NCI-H146 (cell line): Measurements from ENCODE around the gene HAPLN1.
"Not testable (repeated sequence)": the region's sequence is repeated elsewhere in the genome, so short reads cannot be mapped to it uniquely, and the experiment has no call there.

Experiments
- DNase-seq: peaks from one replicate; lab custom pipeline; 2025; lab: John Stamatoyannopoulos, UW

Gene HAPLN1

DNA sequence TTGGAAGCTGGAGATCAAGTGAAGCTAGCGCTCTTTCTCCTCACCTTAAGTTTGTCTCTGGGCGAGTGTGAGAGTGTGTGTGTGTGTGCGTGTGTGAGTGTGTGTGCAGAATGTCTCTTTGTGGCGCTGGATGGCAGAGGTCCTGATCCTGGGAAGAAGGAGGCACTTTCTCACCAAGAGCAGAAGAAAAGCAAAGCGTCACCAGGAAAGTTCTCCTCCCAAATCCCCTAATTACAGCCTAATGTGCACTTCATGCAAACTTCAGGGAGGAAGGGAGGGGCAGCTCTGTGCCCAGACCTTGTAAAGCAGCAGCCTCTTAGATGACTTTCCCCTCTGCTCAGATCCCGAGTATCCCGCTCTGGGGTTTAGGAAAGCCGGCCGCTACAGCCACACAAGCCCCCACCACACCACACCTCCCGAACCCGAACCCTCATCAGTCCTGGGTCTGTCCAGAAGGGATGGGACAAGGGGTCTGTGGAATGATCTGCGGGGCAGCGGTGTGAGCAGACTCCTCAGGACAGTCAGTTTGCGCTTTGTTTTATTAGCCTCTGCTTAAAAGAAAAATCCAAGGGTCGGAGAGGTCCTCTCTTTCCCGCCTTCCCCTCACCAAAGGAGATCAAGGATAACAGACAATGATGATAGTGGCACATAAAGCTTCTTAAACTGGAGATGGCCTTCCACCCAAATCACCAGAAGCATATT lies at the start of gene HAPLN1:
Gene HAPLN1, minus strand, starts transcription at position 20 of the 702 bp plus-strand sequence. CDS start 47,332 bp downstream, outside the sequence.
- DNase-seq = no peak

DNA sequence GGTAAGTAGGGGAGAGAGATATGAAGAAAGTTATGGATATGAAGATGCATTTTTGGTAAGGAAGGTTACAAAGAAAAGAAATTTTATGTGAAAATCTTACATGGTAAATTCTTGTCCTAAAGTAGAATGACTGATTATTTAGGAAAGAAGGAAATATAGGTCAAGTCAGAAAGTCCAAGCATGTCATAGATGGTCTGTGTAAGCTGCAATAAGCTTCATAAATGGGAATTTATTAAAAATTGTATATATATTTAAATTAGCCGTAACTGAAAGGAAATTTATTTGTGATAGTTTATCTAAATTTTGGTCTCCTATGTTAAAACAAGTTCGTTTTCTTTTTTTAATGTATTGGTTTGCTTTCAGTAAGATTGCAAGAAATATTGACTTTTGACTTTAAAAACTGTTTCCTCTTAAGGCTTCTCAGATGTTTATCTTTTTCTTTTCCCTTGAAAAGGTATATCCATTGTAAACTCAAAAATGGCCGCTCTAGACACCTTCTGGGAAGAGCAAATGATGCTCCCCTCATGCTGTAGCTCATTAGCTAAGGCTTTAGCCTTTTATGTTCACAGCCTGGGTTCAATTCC lies 46.8 kb upstream of the HAPLN1 start:
- no peak for DNase-seq

DNA sequence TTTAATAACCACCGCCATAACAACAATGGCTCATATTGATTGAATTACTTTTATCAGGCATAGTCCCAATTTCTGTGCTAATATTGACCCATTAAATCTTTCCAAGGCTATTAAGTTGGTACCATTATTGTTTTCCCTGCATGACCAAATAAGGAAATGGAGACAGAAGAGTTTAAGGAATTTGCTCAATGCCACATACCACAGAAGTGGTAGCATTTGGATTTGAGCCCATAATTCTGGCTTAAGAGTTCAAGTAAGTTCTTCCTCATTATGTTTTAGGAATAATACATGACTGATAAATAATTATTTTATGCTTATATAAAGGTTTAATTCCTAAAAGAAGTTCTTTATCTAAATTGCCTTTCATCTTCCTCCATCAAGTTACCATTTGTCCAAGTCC lies 43.4 kb upstream of the HAPLN1 start:
- DNase-seq = no peak

DNA sequence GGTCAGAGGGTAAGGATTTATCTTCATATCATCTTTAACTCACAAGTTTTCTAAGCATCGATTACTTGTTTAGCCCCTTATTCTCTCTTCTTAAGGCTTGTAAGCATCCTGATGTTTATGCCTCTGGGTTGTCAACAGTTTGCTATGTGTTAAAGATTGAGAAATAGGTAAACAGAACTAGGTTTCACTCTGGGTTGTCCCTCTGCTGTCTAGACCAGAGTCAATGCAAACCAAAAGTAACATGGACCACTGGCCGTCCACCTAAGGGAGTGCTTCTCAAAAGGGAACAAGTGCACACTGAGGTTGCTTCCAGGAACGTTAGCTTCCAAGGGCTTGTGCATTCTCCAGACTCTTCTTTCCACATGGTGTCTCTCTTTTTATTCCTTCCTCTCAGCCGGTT lies 39.9 kb upstream of the HAPLN1 start:
- no peak for DNase-seq

DNA sequence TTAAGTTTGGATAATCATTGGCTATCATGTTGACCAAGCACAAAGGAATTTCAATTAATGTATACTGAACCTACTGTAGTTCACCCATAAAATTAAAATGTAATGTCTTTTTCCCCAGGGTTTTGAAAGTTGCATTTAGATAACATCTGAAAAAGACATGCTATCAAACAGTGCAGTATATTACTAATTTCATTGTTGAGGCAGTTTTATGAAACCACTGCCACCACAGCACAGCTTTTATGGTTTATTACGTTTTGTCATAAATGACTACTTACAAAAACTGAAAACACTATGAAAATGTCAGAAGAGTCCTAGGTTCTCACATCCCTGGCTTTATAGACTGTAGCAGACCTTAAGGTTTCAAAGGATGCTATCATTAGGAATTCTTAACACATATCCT lies 32.0 kb upstream of the HAPLN1 start:
- DNase-seq = no peak

DNA sequence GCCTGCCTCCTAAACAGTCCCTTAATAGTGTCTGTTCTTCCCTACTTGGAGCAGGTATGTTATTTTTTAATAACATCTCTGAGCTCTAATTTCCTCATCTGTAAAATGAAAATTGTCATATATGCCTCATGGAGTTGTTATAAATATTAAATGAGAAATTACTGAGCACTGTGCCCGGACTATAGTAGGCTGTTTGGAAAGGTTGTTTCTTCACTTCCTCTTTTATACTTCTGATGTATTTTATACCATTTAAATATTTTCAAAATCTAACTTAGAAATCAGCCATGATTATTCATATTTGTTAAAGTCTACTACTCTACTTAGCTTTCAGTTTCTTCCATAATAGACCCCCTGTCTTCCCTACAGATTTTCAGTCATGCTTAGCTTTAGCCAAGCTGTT lies 30.5 kb upstream of the HAPLN1 start:
- no peak for DNase-seq

DNA sequence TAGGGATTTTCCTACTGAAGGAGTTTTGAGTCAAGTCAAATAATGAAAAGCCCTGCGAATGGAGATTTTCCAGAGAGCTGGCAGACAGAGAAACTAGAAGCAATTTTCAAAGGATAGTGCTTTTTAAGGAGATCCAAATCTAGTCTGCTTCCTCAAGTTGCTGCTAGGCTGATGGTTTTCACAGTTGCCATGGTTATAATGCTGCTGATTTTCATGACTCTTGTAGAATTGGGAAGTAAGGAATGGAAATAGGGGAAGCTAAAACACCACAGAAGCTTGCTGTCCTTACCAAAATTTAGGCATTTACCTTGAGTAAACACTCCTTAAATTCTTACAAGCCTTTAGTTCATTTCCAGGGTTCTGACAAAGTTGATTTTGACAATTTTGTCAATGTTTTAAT lies 30.1 kb upstream of the HAPLN1 start:
- no peak for DNase-seq

DNA sequence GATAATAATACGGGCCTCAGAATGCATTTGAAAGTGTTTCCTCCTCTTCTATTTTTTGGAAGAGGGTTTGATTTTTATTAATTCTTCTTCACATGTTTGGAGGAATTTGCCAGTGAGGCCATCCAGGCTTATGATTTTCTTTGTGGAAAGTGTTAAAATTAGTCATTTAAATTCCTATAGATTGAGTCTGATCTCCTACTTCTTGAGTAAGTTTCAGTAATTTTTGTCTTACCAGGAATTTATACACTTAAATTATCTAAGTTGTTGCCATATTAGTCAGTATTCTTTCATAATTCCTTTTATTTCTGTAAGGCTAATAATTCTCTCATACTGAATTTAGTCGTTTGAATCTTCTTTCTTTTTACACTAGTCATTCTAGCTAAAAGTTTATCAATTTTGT lies 25.2 kb upstream of the HAPLN1 start:
- DNase-seq = no peak

DNA sequence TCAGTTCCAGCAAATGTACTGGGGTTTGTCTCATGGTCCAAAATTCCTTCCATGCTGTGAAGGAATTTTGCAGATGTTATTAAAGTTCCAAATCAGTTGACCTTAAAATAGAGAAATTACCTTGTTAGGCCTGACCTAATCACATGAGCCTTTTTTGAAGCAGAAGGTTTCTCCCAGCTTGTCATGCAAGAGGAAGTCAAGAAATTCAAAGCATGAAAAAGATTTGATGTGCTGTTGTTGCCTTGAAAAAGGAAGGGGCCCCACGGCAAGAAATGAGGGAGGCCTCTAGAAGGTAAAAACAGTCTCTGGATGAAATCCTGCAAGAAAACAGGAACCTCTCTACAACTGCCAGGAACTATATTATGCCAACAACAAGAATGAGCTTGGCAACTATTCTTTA lies 24.2 kb upstream of the HAPLN1 start:
- no peak for DNase-seq

DNA sequence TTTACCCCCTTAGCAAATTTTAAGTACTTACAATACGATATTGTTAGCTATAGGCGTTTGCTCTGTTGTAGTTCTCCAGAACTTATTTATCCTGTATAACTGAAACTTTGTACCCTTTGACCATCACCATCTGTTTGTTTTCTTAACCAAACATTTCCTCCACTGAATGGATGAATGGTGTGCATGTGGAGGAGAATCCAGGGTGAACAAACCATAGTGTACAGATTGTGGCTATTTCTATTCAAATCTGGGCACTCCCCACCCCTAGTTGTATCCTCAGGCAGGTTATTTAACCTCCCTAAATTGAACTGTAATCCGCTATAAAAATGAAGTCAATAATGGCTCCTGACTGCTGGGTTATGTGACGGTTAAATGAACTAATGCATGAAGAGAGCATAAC lies 21.4 kb upstream of the HAPLN1 start:
- DNase-seq = no peak

DNA sequence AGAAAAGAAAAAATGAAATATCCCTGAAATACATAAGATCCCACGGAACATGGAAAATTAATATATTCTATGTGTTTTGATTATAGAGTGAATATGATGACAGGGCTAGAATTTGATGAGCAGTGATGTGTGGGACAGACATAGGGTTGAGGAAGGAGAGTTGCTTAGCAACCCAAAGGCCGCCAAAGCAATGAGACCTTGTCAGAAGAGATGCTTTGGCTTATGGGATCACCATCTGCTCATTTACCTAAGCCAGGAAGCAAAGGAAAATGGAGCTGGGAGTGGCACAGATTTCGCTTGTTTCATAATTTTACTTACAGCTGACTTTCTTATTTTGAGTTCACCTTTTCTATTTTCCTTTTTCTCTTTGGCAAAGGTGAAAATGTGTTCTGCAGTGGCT lies 20.9 kb upstream of the HAPLN1 start:
- no peak for DNase-seq

DNA sequence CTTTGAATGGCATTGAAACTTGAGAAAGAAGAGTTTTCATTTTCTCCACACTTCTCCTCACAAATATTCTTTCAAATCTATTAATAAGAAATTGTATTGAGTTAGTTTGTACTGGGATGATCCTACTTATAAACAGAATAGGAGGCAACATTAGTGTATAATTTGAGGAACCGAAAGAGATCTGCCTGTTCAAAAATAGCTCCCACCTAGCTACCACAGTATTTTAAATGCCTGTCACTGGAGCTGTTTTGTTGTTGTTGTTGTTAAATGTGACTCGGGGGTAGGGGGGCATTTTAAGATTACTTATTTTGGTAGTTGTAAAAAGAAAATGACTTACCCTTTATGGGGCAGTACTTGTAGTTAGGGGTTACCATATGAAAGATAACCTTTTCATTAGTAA lies 20.1 kb upstream of the HAPLN1 start:
- no peak for DNase-seq

DNA sequence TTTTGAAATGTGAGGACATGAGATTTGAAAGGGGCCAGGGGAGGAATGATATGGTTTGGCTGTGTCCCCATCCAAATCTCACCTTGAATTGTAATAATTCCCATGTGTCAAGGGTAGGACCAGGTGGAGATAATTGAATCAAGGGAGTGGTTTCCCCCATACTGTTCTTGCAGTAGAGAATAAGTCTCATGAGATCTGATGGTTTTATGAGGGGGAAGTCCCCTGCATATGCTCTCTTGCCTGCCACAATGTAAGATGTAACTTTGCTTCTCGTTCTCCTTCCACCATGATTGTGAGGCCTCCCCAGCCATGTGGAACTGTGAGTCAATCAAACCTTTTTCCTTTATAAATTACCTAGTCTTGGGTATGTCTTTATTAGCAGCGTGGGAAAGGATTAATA lies 15.5 kb upstream of the HAPLN1 start:
- not testable (repeated sequence) for DNase-seq

DNA sequence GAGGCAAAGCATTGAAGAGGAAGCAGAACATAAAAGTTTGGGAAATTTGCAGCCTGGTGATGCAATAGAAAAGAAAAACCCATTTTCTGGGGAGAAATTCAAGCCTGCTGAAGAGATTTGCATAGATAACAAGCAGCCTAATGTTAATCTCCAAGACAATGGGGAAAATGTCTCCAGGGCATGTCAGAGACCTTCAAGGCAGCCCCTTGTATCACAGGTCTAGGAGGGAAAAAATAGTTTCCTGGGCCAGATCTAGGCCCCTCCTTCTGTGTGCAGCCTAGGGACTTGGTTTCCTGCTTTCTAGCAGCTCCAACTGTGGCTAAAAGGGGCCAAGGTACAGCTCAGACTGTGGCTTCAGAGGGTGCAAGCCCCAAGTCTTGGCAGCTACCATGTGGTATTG lies 14.4 kb upstream of the HAPLN1 start:
- not testable (repeated sequence) for DNase-seq

DNA sequence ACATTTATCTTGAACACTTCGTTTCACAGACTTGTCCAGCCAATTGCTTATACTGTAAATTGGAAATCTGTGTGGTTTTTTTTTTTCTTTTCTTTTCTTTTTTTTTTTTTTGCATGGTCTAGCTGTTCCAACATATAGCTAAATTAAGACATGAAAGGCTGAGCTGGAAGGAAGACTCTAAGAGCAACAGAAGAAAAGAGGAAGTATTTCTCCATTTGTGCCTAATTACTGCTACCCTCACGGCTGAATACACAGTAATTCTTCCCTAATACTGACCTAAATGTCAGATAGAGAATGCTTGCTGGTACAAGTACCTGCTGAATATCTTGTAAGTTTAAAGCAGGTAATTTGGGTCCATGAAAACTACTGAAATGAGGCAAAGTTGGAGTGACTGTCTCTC lies 11.0 kb upstream of the HAPLN1 start:
- no peak for DNase-seq

DNA sequence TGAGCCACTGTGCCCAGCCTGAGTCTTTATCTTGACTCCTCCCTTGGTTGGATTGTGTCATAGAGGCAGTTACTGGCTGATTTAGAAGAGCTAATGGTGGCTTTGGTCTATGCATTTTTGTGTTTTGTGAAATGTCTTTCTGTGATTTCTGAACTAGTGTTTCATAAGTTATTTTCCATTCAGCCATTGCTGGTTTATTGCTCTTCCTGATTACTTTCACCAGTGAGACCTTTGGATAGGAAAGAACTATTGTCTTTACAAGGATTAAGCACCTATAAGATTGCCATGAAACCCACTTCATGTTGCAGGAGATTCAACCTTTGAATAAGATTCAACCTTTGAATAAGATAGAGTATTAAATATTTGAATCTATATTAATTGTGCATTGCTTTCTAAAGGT lies 8.7 kb upstream of the HAPLN1 start:
- no peak for DNase-seq

DNA sequence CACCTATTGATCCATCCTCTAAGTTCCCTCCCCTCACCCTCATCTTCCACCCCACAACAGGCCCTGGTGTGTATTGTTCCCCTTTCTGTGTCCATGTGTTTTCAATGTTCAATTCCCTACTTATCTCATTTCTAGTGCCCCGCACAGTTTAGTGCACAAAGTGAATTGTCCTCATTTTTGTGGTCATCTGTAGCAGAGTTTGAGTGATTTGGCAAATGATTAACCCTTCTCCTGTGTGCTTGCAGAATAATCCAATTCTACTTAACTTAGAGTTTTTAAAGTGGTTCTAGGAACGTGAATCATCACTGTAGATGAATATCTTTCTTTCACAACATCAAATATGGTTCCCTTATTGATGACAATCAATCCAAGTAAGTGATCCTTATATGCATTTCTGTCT lies 6.3 kb upstream of the HAPLN1 start:
- no peak for DNase-seq

DNA sequence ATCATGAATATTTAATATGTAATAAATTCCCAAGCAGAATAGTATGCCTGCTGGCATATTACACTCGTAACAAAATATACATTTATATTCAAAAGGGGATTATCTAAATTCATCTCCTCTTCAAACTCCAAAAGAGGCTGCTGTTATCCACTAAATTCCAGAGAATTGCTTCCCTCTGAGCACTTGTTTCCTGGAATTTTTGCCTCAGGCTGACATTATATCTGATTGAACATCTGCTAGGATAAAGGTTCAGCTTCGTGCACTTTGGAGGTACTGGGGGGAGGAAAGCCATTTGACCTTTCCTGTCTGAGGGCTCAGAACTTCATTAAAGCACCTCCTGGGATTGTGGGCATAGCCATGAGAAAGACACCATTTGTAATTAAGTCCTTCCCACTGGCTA lies 4.3 kb upstream of the HAPLN1 start:
- no peak for DNase-seq

DNA sequence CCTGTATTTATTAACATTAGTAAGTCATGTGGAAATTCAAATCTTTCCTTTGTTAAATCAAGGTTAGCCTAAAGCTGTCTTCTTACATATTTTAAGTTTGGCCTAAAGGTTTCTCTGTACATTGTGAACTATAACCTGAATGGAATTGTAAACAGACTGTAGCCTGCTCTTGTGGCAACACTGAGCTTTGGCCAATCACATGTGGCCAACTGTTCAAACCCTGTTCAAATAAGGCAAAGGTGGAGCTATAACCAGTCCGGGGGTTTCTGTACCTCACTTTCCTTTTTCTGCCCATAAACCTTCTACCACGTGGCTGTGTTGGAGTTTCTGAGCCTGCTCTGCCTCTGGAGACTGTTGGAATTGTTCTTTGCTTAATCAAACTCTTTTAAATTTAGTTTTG lies 3.3 kb upstream of the HAPLN1 start:
- no peak for DNase-seq

DNA sequence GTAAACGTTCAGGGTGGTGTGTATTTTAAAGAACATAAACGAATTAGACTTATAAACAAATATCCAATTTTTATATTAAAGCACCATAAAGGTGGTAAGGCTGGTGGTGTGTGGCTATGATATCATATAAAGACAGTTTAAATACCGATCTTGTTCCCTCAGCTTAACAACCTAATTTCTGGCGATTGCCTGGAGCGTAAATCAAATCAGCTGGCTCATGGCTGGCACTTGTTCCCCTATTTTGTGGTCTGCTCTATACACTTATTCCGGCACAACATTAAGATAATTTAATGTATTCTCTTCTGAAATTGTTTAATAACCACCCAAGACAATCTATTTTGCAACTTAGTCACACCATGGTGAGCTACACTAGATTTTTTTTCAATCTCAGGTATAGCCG lies 2.4 kb upstream of the HAPLN1 start:
- DNase-seq = no peak

DNA sequence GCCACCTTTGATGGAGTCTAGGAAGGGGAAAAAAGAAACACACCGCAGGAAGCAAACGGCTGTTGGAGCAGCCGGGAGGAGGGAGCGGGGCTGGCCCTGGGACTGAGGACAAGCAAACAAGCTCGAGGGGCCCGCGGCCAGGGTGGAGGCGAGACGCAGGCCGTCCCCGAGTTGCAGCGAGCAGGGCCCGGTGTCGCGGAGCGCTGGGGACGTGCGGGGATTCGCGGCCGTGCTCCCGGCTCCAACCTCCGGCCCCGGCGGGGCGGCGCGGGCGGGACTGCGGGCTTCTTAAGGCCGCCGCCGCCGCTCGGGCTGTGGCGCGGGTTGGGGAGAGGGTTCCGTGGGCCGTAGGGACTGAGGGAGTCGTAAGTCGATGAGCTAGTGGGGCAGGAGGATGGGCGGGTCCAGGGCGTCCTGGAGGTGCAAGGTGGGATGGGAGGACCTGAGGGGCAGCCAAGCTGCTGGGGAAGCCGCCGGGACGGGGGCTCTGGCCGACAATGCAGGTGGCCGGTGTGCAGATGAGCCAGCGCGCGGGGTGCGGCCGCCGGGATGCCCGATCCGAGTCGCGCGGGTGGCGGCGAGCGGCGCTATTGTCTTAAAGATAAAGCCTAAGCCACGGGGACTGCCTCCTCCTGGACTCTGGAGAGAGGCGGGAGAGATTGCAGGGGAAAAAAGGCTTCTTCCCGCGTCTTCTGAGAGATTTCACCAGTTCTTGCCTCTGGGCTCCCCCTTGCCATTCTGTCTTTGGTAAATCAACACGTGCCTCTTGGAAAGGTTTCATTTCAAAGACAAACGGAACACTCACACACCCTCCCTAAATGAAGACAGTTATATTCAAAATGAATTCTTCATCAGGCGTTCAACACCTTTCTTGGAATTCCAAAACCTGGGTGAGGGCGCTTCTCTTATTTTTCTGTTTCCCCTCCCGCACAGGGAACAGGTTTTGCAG lies 1.6 kb upstream of the HAPLN1 start:
- peak; percentile 78 for DNase-seq

DNA sequence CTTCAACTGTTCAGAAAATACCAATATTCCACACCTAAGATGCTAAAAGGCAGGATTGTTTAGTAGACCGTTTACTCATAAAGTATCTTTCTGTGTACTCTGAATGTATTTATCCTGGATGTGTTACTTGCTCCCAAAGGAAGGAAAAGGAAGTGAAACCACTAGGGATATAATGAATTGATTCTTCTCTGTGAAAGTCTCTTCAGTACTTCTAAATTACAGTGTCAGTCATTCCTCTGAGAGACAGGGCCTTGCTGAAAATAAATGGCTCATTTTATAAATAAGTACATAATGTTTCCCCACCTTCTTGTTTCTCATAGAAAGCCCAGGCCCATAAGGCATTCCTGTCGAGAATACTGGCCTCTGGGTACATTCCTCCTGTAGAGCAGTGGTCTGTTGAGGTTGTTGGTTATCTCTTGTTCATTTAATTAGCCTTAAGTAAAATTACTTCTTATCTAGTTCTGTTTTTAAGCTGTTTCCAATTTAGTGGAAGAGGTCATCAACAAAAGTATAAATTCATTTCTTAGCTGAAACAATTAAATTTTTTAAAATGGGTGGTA lies 1.6 kb downstream of the HAPLN1 start:
- DNase-seq = no peak
